Effector memory CD4-positive, alpha-beta T cell (primary cell): ENCODE data around the gene HOXB1.

Experiments
- DNase-seq, 3 donors: peaks; one replicate each; pipeline ENCODE4 v3.0.0-alpha.2; 2020
- H3K27ac ChIP-seq: 2 replicates; pipeline ENCODE4 v1.7.0; 2013; ENCODE audit warnings: mild to moderate bottlenecking, low read length, moderate library complexity; ENCODE audit not compliant: insufficient read depth, poor library complexity, severe bottlenecking
- H3K27me3 ChIP-seq: replicated peaks from 2 replicates; pipeline ENCODE4 v1.7.0; 2013; ENCODE audit warnings: mild to moderate bottlenecking, low read length; ENCODE audit not compliant: insufficient read depth, control insufficient read depth, poor library complexity, severe bottlenecking
- H3K36me3 ChIP-seq: 2 replicates; pipeline ENCODE4 v1.7.0; 2013; ENCODE audit warnings: mild to moderate bottlenecking, low read length, moderate library complexity; ENCODE audit not compliant: control insufficient read depth, insufficient read depth
- H3K4me1 ChIP-seq: 2 replicates; pipeline ENCODE4 v1.7.0; 2013; ENCODE audit warnings: low read length, mild to moderate bottlenecking; ENCODE audit not compliant: control insufficient read depth, insufficient read depth, poor library complexity, severe bottlenecking
- H3K4me3 ChIP-seq: 2 replicates; pipeline ENCODE4 v1.7.0; 2013; ENCODE audit warnings: low read length, low read depth, mild to moderate bottlenecking; ENCODE audit not compliant: insufficient read depth, poor library complexity, severe bottlenecking
- H3K9me3 ChIP-seq: 2 replicates; pipeline ENCODE4 v1.7.0; 2013; ENCODE audit warnings: mild to moderate bottlenecking, low read length, moderate library complexity; ENCODE audit not compliant: control insufficient read depth

Gene HOXB1

DNA sequence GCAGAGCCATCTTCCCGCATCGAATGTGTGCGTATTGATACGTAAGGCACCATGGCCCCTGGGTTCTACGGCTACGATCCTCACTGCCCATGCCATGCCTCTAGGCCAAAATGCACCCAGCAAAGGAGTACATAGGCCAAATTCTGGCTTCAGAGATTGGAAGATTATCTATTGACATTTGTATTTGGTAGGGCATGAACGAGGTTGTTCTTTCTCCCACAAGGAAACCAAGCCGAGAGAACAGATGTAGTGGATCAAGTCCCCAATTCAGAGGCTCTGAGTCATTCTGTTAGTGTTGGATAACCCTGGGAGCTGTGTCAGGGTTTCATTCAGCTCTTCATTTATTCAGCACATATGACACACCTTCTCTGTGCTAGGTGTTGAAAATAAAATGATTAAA lies 36.5 kb downstream of the HOXB1 start:
- no peaks in the 10 kb centered on the region for H3K27me3 ChIP-seq
- DNase-seq, result no peak

DNA sequence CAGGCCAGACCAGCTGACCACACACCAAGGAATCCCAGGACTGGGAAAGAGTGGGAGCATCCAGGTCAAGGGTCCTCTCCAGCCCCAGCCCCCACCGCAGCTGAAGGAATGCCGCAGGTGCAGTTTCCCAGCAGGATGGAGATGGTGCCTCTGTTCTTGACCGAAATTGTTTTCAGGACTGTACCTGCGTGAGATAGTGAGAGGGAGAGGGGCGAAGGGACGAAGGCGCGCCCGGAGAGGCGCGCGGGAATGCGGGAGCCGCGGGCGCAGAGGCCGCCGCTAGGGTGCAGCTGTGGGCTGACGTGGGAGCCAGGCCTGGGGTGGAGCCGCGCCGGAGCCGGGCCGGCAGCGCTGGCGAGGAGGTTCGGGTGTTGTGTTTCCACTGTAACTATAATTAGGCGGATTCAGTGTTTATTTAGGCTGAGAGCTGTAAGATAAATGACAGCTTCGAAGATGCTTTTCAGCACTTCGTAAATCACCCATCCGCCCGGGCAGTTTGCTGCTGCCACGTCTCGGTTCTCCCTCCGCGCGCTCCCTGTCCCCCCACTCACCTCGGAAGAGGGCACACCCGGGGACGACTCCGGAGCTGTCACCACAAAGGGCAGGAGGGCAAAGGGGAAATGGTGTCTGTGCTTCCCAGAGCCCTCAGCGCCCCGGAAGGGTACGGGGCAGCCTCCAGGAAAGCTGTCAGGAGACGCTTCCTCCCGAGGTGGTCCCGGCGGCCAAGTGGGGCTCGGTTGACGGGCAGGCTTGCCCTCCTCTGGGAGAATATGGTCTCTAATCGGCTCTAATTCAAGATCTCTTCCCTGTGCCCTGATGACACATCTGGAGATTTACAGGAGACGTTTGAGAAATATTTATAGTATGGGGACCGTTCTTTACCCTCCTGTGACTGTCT lies 38.2 kb downstream of the HOXB1 start:
- peak; percentile 39 to 47 (median 44) for DNase-seq
- Histone ChIP-seq H3K4me1 (peaks cover 13% of the 10 kb centered on the region), H3K36me3 (no peaks in the 10 kb centered on the region), H3K4me3 (peak overlapping the region; percentile 61), H3K9me3 (no peaks in the 10 kb centered on the region), H3K27ac (no peak overlapping the region), H3K27me3 (no peaks in the 10 kb centered on the region)

More for the DNA sequence above, 36.5 kb downstream of the HOXB1 start:
- no peaks in the 10 kb centered on the region for H3K36me3 ChIP-seq
- H3K9me3 ChIP-seq, result no peaks in the 10 kb centered on the region
- H3K27ac ChIP-seq, result no peak overlapping the region
- peaks cover 11% of the 10 kb centered on the region for H3K4me1 ChIP-seq
- H3K4me3 ChIP-seq, result no peak overlapping the region

DNA sequence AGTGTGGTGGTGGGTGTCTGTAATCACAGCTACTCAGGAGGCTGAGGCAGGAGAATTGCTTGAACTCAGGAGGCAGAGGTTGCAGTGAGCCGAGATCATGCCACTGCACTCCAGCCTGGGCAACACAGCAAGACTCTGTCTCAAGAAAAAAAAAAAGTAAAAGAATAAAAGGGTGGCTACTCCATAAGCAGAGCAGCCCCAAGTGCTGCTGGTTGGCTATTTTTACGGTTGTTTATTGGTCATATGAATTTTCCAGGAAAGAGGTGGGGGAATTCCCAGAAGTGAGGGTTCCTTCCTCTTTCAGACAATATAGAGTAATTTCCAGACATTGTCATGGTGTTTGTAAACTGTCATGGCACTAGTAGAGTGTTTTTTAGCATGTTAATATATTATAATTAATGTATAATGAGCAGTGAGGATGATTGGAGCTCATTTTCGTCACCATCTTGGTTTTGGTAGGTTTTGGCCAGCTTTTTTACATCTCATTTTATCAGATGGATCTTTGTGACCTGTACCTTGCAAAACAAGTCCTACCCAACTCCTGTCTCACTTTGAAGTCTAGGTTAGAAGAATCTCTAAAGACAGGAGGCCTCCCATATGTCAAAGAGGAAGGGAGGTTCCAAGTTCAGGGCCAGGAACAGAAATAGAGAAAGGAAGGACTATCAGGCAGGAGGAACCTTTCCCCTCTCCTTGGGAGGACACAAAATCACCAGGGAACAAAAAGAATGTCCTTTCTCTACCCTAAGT lies 39.1 kb downstream of the HOXB1 start:
- H3K4me3 ChIP-seq, result no peak overlapping the region
- H3K27ac ChIP-seq, result no peak overlapping the region
- peaks cover 13% of the 10 kb centered on the region for H3K4me1 ChIP-seq
- no peaks in the 10 kb centered on the region for H3K9me3 ChIP-seq
- DNase-seq, result no peak
- no peaks in the 10 kb centered on the region for H3K36me3 ChIP-seq
- H3K27me3 ChIP-seq, result no peaks in the 10 kb centered on the region

DNA sequence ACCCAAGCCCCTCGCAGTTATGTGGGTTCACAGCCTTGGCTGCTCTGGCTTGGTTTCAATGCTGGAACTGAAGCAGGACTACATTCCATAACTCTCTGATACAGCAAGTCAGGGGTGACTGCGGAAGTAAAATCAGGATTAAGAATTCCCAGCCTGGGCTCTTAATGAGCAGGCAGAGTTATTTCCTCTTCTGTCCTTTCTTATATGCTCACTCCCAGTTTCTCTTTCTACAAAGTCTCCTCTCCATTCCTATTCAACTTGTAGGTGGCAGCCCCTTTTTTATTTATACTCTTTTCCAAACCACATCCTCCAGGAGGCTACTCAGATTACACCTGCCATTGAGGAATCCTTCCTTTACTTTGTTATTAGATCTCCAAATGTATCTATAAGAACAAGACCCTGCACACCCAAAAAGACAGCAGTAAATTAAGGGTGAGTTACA lies 40.3 kb downstream of the HOXB1 start:
- no peak for DNase-seq
- Histone ChIP-seq H3K27ac (no peak overlapping the region), H3K36me3 (no peaks in the 10 kb centered on the region), H3K27me3 (no peaks in the 10 kb centered on the region), H3K9me3 (no peaks in the 10 kb centered on the region), H3K4me1 (peaks cover 13% of the 10 kb centered on the region), H3K4me3 (no peak overlapping the region)

DNA sequence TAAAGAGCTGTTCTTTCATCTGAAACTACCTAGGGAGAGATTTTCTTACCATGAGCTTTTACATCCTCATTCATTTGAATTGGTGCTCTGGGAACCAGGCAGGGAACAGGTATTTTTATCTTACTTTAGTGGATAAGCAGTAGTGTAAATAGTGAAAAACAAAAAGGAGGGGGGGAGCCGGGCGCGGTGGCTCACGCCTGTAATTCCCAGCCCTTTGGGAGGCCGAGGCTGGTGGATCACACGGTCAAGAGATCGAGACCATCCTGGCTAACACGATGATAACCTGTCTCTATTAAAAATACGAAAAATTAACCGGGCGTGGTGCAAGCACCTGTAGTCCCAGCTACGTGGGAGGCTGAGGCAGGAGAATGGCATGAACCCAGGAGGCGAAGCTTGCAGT lies 41.0 kb downstream of the HOXB1 start:
- Histone ChIP-seq H3K27me3 (no peaks in the 10 kb centered on the region), H3K4me1 (peaks cover 13% of the 10 kb centered on the region), H3K9me3 (no peaks in the 10 kb centered on the region), H3K4me3 (no peak overlapping the region), H3K36me3 (no peaks in the 10 kb centered on the region), H3K27ac (no peak overlapping the region)
- DNase-seq, result no peak

DNA sequence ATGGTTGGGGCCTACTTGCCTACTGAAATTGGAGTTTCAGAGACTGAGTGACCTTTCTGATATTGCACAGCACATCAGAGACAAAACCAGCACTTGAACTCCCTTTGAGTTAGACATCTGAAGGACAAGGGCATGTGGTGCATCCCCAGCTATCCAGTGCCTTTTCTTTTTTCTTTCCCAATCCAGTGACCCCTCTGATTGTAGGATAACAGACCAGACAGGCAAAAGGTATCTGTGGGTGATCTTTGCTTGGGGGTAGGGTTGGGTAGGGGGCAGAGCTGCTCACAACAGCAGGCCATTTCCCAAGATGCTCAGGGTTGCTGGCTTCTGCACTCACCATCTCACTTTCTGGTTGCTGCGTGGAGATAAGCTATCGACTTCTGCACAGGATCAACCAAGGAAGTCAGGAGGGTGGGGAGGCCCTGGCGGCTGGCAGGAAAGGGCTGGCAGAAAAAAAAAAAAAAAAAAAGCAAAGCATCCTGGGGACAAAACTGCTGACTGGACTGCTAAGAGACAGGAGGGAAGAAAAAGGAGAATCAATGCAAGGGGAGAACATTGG lies 42.2 kb downstream of the HOXB1 start:
- Histone ChIP-seq H3K27ac (no peak overlapping the region), H3K4me1 (peaks cover 14% of the 10 kb centered on the region), H3K36me3 (no peaks in the 10 kb centered on the region), H3K27me3 (no peaks in the 10 kb centered on the region), H3K4me3 (no peak overlapping the region), H3K9me3 (no peaks in the 10 kb centered on the region)
- no peak for DNase-seq

DNA sequence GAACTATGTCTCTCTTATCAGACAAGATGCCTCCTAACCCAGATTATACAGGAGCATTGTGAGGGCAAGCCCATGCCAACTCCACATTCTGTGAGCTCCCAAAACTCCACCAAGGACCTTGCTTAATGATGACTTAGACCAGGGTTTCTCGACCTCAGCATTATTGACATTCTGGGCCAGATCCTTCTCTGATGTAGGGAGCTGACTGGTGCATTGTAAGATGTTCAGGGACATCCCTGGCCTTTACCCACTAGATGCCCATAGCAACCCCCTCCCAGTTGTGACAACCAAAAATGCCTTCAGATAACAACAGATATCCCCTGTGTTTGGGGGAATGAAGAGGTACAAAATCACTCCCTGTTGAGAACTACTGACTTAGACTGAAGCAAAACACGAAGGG lies 43.6 kb downstream of the HOXB1 start:
- H3K27me3 ChIP-seq, result no peaks in the 10 kb centered on the region

DNA sequence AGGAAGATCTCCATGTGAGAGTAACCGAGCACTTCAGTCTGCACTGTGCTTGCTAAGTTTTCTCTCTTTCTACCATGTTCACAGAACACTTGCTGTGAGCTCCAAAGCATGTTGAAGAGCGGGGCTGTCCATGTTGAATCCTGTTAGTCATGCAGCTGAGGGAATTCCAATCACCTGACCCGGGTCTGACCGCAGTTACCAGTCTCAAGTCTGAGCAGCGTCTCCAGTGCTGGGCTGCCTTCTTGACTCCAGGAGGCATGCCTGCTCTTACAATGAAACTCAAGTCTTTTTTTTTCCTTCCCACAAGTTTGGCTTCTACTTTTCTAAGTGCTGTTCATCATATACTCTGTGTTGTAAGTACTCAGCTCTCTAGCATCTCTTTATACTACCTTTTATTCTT lies 44.3 kb downstream of the HOXB1 start:
- Histone ChIP-seq H3K27ac (no peak overlapping the region), H3K9me3 (no peaks in the 10 kb centered on the region), H3K4me1 (peaks cover 9% of the 10 kb centered on the region), H3K27me3 (no peaks in the 10 kb centered on the region), H3K36me3 (no peaks in the 10 kb centered on the region), H3K4me3 (no peak overlapping the region)
- DNase-seq, result no peak

More for the DNA sequence above, 43.6 kb downstream of the HOXB1 start:
- H3K27ac ChIP-seq, result no peak overlapping the region
- no peaks in the 10 kb centered on the region for H3K9me3 ChIP-seq
- H3K4me3 ChIP-seq, result no peak overlapping the region
- no peaks in the 10 kb centered on the region for H3K36me3 ChIP-seq
- DNase-seq, result no peak
- peaks cover 9% of the 10 kb centered on the region for H3K4me1 ChIP-seq

DNA sequence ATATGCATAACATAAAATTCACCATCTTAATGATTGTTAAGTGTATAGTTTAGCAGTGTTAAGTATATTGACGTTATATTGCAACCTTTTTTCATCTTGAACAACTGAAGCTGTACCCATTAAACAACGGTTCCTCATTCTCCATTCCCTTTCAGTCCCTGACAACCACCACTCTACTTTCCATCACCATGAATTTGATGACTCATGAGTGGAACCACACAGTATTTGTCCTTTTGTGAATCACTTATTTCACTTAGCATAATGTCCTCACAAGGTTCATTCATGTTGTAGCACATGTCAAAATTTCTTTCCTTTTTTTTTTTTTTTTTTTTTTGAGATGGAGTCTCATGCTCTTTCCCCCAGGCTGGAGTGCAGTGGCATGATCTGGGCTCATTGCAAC lies 46.0 kb downstream of the HOXB1 start:
- Histone ChIP-seq H3K36me3 (no peaks in the 10 kb centered on the region), H3K4me3 (no peak overlapping the region), H3K27me3 (no peaks in the 10 kb centered on the region), H3K9me3 (no peaks in the 10 kb centered on the region), H3K27ac (no peak overlapping the region), H3K4me1 (peaks cover 9% of the 10 kb centered on the region)
- DNase-seq, result no peak

DNA sequence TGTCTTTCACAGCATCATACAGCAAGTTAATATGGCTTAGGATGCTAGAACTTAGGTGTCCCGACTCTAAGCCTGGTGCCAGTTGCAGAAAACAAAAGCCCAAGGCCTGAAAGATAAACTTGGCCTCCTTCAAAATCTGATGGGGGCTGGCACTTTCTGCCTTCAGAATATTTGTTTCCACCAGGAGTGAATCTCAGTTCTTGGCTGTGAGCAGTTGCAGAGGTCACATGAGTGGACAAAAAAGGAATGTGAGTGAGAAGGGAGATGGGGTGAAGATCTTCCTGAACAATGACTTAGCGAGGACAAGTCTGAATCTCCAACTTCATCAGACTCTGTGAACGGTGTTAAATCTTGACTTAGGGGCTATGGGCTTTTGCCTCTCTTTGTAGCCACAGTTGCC lies 46.6 kb downstream of the HOXB1 start:
- peaks cover 9% of the 10 kb centered on the region for H3K4me1 ChIP-seq
- H3K4me3 ChIP-seq, result no peak overlapping the region

More for the DNA sequence above, 46.6 kb downstream of the HOXB1 start:
- Histone ChIP-seq H3K9me3 (no peaks in the 10 kb centered on the region), H3K27me3 (no peaks in the 10 kb centered on the region), H3K36me3 (no peaks in the 10 kb centered on the region), H3K27ac (no peak overlapping the region)
- no peak for DNase-seq
